NCI-H345 (cell line): ENCODE results near the gene JPH2.
"Not testable (repeated sequence)": the region's sequence is repeated elsewhere in the genome, so short reads cannot be mapped to it uniquely, and the experiment has no call there.

Experiments used
- DNase-seq: peaks from one replicate; lab custom pipeline; 2025; lab: John Stamatoyannopoulos, UW

JPH2 gene

DNA sequence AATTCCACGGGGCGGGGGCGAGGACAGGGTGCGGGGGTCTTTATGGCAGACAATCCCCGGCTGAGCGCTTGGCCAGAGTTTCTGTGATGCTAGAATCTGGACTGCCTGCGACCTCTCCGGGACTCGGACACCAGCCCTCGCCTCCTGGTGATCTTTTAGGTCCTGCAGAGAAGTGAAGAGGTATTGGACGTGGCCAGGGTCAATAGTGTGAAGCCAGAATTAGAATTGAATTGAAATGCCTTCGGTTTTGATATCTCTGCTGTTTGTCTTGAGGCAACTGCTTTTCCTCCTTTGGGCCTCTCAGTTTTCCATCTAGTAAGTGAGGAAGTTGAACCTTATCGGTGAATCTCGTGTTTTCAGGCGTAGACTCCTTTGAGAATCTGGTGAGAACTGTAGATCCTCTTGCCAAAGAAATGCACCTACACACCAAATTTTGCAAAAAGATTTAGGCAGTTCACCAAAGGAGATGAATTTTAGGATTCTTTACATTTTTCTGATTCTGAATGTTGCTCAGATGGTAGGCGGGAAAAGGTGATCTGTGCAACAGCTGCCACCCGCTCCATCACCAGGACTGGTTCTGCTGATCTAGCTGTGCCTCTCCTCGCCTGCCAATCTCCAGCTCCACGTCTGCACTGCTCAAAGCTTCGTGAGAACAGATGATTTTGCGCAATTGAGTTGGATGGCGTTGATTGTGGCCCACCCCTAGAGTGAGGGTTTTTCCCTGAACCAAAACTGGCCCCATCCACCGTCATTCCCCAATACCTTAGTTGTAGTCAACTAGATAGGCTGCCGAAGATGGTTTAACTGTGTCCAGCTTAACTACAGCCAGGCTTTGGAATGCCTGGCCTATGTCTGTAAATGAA, 24.4 kb upstream of the JPH2 start:
- no peak for DNase-seq

DNA sequence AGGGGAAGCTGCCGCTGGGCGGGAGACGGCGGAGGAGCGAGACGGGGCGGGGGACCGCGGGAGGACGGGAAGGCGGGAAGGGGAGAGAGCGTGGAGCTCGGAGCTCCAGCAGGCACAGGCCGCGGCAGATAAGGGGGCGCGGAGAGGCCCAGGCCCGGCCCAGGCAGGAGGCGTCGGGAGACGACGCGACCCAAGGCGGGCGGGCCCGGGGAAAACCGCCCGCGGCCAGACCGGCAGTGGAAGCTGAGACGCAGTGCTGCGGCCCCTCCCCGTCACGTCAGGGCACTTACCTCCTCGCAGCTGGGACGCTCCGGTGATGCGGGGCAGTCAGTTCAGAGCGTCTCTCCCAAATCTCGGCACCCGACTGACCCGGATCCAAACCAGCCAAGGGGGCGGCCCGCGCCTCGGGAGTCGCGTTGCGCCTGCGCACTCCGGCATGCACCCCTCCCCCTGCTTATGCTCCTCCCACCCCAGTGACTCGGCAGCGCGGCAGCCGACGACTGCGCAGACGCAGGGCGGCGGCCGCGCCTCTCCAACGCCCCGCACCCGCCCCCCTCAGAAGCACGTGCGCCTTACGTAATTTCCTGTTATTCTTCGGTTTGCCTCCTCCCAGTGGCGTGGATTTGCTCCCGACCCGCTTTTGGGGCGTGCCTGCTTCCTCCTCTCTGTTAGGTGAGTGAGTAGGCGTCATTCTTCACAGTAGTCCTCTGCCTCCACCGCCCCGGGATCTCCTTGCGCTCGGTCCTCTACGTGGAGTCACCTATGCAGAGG, 23.6 kb upstream of the JPH2 start, which contains the start of gene OSER1:
TSS of gene OSER1 (minus strand) at position 366 of the 771 bp plus-strand sequence. CDS start 3,814 bp downstream, outside the sequence.
- peak; percentile 98 for DNase-seq

DNA sequence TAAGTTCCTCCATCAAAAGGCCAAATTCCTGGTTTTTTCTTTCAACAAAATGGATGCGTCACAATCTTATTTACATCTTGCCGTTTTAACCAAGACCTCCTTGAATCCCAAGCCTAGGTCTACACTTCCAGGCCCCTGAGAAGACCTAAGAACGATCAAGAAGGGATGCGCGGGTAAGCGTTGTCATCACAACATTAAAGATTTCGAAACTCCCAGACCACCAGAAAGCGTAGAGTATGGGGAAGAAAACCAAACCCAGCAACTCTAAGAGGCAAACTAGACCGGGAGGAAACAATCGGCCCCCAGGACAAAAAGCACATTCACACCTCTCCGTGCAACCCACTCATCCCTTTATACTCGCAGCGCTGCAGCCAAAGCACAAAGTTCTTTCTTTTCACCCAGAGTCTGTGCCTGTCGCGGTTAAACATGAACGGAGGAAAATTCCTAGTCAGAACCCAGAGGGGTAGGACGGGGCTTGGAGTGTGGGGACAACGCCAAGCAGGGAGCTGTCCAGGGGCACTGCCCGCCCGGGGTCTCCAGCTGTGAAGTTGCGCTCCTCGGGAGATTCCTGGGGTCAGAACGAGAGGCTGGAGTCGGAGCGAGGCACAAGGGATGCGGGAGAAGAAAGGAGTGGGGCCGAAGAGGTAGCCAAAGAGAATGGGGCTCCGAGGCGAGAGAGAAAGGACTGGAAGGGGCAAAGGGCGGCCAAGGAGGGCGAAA, 22.9 kb upstream of the JPH2 start:
- DNase-seq: no peak

DNA sequence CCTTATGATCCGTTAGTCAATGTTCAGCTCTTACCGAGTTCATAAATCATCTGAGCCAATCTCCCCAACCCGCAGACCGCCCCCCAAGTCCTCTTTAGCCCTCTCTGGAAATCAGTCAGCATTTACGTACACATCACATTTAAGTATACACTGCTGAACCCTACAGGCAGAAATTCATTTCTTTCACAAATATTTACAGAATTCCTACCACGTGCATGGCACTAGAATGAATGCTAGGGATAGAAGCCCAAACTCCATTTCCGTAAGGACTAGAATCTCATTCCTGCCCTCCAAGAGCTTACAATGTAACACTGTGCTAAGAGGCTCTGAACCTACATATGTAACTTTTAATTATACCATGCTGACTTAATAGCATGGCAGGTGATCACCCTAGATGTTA, 21.8 kb upstream of the JPH2 start:
- no peak for DNase-seq

DNA sequence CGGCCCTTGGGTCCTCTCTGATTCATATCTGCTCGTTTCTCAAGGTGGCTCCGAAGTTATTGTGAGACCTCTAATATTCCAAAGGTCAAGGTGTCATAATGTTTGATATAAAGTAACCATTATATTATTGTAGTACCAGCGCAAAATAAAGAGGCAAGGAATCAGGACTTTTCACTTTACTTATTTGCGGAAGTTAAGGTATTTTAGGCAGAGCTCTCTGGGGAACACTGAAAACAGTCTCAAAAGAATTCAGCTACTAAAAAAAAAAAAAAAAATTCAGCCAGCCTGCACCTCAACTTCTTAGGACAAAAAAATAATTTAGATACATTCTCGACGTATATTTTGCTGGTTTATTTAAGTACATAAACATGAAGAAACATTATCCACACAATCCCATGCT, 21.2 kb upstream of the JPH2 start:
- no peak for DNase-seq

DNA sequence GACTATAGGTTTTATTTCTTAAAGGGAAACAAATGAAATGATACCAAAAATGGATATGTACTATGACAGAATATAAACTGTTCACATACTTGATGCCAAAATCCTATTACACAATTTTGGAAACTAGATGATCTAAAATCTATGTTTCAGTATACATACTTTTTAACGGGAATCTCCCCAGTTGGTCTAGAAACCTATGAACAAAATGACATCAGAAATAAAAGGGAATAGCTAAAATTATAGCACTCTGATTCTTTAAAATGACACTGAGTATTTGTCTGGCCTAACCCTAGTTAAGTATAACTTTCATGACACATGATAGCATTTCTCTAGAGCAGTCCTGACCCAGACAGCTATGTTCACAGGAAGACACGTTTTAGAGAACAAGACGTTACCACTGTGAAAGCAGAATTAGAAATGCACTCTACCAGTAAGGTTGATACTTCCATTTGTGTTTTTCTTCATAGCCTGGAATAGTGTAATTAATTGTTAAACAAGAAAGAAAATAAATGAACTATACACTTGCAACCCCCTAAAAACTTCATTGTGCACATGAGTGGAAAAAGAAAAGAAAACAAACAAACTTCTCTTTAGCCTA, 20.2 kb upstream of the JPH2 start:
- DNase-seq: no peak

DNA sequence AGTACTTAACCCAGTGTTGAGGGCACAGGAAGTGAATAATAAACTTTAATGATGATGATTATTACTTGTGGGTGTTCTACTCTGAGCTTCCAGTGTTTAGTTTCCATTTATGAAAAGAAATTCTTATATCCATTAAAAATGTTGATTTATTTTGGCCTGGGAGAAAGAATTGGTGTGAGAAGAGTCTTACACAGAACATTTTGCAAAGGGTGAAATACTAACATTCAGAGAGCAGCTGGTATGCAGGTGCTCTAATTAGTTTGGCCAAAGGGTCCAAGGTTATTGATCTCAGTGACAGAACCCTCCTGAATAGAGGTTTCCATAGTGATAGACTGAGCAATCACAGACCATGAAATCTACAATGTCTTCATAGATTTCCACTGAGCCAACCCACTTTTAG, 19.1 kb upstream of the JPH2 start:
- no peak for DNase-seq

DNA sequence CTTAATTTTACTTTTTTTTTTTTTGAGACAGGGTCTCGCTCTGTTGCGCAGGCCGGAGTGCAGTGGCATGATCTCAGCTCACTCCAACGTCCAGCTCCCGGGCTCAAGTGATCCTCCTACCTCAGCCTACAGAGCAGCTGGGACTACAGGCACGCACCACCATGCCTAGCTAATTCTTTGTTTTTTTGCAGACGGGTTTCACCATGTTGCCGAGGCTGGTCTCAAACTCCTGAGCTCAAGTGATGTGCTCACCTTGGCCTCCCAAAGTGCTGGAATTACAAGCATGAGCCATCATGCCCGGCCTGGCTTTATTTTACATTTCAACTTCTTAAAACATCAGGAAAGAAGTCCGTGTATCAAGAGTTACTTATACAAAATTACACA, 17.8 kb upstream of the JPH2 start:
- no peak for DNase-seq

DNA sequence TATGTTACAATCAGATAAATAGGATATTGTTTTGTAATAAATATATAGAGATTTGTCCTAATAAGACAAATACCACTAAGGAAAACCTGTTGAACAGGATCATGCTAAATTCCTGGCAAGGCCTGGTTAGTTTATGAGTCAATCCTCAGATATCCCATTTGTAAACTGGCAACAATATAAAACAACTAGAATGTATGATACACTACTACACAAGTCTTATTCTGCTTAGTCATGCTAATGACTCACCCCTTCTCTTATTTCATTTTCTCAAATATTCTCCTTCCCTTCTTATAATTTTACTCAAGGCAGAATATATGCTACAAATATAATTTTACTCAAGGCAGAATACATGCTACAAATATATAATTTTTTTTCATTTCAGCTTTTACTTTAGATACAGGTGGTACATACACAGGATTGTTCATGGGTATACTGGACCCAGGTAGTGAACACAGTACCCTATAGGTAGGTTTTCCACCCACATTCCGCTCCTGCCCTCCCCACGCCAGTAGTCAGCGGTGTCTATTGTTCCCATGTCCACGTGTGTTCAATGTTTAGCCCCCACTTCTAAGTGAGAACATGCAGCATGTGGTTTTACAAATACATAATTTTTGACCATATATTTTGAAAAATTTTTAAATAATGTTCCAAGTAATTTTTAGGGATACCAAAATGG, 17.3 kb upstream of the JPH2 start:
- DNase-seq: no peak

DNA sequence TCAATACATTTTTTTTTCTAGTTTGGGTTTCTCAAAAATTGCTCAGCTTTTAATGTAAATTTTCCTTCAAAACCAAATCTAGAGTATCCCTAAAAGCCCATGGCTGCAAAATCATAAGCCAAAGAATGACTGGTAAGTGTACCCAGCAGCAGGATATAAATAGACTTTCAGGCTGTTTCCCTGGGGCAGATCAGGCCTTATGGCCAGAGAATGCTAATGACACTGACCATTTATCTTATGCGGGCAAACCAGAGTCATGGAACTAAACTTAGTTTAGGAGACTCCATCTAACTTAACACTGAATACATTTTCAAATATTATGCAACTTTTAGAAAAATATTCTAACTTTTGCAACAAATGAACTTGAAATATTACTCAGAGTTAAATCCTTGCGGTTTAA, 16.2 kb upstream of the JPH2 start:
- no peak for DNase-seq

DNA sequence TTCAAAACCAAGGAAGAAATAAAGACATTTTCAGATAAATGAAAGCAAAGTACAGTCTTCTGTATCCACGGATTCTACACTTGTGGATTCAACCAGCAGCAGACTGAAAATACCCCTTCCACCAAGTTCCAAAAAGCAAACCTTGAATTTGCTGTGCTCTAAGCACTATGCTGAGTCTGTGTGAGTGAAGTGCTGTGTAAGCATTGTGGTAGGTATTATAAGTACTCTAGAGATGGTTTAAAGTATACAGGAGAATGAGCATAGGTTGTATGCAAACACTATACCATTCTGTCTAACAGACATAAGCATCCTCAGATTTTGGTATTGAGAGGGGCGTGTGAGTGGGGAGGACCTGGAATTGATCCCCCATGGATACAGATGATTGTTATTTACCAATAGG, 14.0 kb upstream of the JPH2 start:
- DNase-seq: no peak

DNA sequence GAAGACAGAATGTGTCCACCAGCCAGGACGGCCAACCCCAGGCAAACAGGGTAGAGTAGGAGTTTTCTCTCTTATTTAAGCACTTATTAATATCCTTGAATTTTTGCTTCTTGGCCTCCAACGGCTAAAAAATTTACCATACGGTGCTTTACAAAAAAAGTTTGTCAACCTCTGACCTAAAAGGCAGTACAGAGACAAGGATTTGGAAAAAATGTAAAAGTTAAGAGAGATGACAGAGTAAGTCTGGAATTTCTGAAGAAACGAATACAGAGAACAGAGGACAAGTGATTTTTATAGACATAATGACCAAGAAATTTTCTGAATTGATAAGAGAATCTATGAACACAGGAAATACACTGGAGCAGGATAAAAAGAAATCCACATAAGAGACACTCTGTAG, 13.4 kb upstream of the JPH2 start:
- DNase-seq: no peak

DNA sequence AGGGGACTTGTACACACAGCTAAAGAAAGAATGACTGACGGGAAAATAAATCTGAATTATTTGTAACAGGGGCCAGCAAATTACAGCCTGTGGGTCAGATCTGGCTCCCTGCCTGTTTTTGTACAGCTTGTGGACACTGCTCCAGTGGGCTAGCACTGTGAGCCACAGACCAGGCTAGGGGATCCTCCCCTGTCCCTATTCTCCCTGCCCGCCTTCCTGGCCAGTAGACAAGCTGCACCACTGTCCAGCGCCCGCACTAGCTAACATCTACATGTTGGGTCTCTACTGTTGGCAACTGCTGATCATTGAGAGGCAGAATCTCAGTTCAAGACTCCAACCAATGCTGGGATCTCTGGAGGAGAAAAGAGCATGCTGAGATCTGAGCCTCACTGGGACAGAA, 12.9 kb upstream of the JPH2 start:
- DNase-seq: no peak

DNA sequence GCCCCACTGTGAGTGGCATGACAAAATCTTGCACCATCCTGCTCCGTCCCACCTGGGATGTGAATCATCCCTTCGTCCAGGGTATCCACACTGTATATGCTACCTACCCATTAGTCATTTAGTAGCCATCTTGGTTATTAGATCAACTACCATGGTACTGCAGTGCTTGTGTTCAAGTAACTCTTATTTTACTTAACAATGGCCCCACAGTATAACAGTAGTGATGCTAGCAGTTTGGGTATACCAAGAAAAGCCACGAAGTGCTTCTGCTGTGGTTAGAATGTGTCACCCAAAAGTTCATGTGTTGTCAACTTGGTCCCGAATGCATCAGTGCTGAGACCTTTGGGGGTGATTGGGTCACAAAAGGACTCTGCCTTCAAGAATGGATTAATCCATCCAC, 11.9 kb upstream of the JPH2 start:
- DNase-seq: no peak

DNA sequence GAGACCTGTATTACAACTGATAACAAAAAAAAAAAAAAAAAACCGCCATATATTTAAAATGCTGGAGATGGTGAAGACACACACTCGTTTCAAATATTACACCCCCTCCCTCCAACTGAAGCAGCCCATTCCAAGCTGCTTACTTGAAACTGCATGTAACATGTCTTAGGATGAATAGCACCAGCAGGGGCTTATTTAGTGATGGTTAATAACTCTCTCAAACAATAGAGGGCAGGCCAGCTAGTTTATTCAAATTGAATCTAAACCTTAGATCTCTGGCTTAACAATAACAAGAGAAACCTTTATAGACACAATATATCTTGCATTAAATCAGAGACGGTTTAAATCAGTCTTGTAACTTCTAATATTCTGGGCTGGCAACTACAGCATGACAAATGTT, 9.3 kb upstream of the JPH2 start:
- DNase-seq: no peak

DNA sequence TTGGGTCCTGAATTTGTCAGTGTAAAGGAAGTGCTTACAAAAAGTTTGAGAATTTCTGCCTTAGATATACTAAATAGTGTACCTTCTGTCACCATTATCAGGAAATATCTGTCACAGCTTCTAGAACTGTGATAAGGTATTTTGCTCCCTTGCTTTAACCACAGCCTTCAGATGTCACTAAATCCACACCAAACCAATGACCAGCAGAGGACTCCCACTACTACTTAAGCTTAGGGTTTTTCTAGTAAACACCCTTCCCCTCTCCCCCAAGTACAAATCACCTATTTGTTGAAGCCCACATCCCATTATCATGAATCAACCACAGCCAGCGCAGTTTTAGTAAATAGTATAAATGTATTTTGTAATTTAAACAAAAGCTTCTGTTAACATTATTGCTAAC, 8.6 kb upstream of the JPH2 start:
- DNase-seq: no peak

DNA sequence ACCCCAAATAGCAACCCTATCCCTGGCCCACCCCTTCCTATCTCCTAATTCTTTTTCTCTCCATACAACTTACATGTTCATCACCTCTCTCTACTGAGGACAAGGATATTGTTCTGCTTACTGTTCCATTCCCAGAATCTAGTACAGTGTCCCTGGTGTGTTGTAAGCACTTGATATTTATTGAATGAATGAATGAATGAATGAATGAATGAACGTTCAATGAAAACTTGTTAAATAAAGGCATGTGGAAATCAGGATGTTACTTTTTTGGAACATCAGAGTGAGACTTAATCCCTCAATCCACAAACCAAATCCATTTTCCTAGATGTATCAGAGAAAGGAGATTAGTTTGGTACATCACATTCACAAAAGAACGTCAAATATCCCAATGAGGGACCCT, 6.8 kb upstream of the JPH2 start:
- DNase-seq: no peak

DNA sequence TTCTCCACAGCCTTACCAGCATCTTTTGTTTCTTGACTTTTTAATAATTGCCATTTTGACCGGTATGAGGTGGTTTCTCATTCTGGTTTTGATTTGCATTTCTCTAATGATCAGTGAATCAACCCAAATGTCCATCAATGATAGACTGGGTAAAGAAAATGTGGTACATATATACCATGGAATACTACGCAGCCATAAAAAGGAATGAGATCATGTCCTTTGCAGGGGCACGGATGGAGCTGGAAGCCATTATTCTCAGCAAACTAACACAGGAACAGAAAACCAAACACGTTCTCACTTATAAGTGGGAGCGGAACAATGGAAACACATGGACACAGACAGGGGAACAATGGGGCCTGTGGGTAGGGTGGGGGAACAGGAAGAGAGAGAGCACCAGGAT, 4.7 kb upstream of the JPH2 start:
- DNase-seq: not testable (repeated sequence)

DNA sequence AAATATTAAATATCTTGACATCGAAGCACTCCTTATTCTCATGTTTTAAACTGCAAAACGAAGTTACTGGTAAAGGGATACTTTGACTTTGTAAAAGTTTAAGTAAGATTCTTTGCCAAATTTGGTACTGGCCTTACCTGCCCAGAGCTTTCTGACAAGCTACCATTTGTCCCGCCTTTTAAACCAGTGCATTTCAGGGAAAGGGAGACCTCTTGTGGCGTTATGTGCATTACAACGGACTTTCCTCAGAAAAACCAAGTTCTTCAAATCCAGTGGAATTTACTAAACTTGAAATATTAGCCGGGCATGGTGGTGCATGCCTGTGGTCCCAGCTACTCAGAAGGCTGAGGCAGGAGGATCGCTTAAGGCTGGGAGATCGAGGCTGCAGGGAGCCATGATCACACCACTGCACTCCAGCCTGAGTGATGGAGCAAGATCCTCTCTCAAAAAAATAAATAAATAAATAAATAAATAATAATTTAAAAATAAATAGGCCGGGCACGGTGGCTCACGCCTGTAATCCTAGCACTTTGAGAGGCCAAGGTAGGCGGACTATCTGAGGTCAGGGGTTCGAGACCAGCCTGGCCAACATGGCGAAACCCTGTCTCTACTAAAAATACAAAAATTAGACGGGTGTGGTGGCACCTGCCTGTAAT, 3.3 kb upstream of the JPH2 start:
- peak; percentile 75 for DNase-seq

DNA sequence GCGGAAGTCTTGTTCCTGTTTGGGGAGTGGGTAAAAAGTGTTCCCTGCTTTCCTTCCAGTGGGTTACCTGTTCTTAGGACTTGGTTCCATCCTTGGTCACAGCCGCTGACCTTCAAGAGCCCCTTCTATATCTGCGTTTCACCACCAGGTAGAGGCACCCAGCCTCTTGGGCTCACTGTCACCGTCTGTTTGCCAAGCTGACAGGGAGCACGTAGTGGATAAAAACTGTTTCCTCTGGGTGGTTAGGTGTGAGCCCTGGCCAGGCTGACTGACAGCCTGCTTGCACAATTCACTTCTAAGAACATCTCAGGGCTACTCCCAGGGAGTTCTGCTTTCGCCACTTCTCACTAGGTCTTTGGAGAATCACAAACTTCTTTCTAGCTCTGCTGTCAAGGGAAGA, 1.8 kb upstream of the JPH2 start:
- DNase-seq: no peak
